SK-N-SH (cell line): Measurements from ENCODE around the gene GLRB. TPM values are rescaled to one million over a fixed set of nuclear protein-coding genes. Genes with fewer than 3 reads are reported as not detected.

Source experiments
- CTCF ChIA-PET: fragments of 300-600, 350-600 bp; formaldehyde crosslinking; extraction: SDS; loops from one replicate; lab custom pipeline; 2021; lab: Yijun Ruan, JAX
- POLR2A ChIA-PET: fragments of 350-600 bp; sonication (Branson Sonifier 250); formaldehyde crosslinking; extraction: SDS; loops from one replicate; lab custom pipeline; 2020; ENCODE audit warnings: antibody characterized with exemption, inconsistent platforms; lab: Yijun Ruan, JAX
- DNase-seq: peaks from one replicate; pipeline ENCODE4 v3.0.0; 2012
- H2AFZ ChIP-seq: fragments of 200-600 bp; sonication (generic); 2 replicates; pipeline ENCODE4 v1.8.1; 2016; ENCODE audit warnings: antibody characterized with exemption, mild to moderate bottlenecking, low read depth
- H3F3A ChIP-seq: fragments of 200-600 bp; sonication (generic); replicated peaks from 2 replicates; pipeline ENCODE3; 2016; ENCODE audit warnings: antibody characterized with exemption, mild to moderate bottlenecking; ENCODE audit not compliant: insufficient read depth
- H3K27ac ChIP-seq, 2 experiments: fragments of 200-500 bp in 1 of 2; fragments of 200-600 bp in 1 of 2; sonication (Bioruptor generic) in 1 of 2; sonication (generic), shearing (Covaris generic) in 1 of 2; 2 replicates each; pipeline versions ENCODE4 v1.5.1 to v1.6.1; 2014 to 2016; ENCODE audit warnings: low read depth in 2 of 2, inconsistent platforms in 1 of 2, low read length in 1 of 2, mild to moderate bottlenecking in 1 of 2, mixed read lengths in 1 of 2
- H3K27me3 ChIP-seq: fragments of 200-600 bp; sonication (generic), shearing (Covaris generic); 2 replicates; pipeline ENCODE4 v1.6.1; 2016; ENCODE audit warnings: mixed run types; ENCODE audit not compliant: insufficient read depth
- H3K36me3 ChIP-seq, 2 experiments: fragments of 200-500 bp in 1 of 2; fragments of 200-600 bp in 1 of 2; sonication (Bioruptor generic) in 1 of 2; sonication (generic) in 1 of 2; replicated peaks in 1 of 2; 2 replicates each; pipeline versions ENCODE3 to v1.5.1; 2014 to 2016; ENCODE audit warnings: low read length in 1 of 2, mild to moderate bottlenecking in 1 of 2; ENCODE audit not compliant: insufficient read depth in 2 of 2, control insufficient read depth in 1 of 2
- H3K4me1 ChIP-seq, 2 experiments: fragments of 200-500 bp in 1 of 2; fragments of 200-600 bp in 1 of 2; sonication (Bioruptor generic) in 1 of 2; sonication (generic), shearing (Covaris generic) in 1 of 2; 2 replicates each; pipeline versions ENCODE4 v1.5.1 to v1.6.1; 2014 to 2016; ENCODE audit warnings: low read depth in 1 of 2, low read length in 1 of 2, mixed run types in 1 of 2; ENCODE audit not compliant: insufficient read depth in 2 of 2, control insufficient read depth in 1 of 2
- H3K4me2 ChIP-seq: fragments of 200-600 bp; sonication (generic), shearing (Covaris generic); 2 replicates; pipeline ENCODE4 v1.6.1; 2017; ENCODE audit warnings: mixed run types
- H3K4me3 ChIP-seq, 2 experiments: fragments of 200-500 bp in 1 of 2; fragments of 200-600 bp in 1 of 2; sonication (Bioruptor generic) in 1 of 2; sonication (generic), shearing (Covaris generic) in 1 of 2; 2 replicates each; pipeline versions ENCODE4 v1.5.1 to v1.8.1; 2014 to 2016; ENCODE audit warnings: low read depth in 2 of 2, inconsistent platforms in 1 of 2, low read length in 1 of 2, mild to moderate bottlenecking in 1 of 2, mixed read lengths in 1 of 2, moderate library complexity in 1 of 2
- H3K79me2 ChIP-seq: fragments of 200-600 bp; sonication (generic); 2 replicates; pipeline ENCODE4 v1.8.1; 2017; ENCODE audit warnings: mild to moderate bottlenecking; ENCODE audit not compliant: insufficient read depth
- H3K9ac ChIP-seq: fragments of 200-600 bp; sonication (generic); 2 replicates; pipeline ENCODE4 v1.6.1; 2017; ENCODE audit warnings: mixed run types
- H3K9me2 ChIP-seq: fragments of 200-600 bp; sonication (generic); 2 replicates; pipeline ENCODE4 v1.6.1; 2017; ENCODE audit warnings: mixed run types
- H3K9me3 ChIP-seq: fragments of 200-600 bp; sonication (generic); 2 replicates; pipeline ENCODE4 v1.6.1; 2017; ENCODE audit warnings: mixed run types, mild to moderate bottlenecking, moderate library complexity
- H4K20me1 ChIP-seq: fragments of 200-600 bp; sonication (generic); 2 replicates; pipeline ENCODE4 v1.6.1; 2017; ENCODE audit warnings: mild to moderate bottlenecking, mixed run types; ENCODE audit not compliant: insufficient read depth
- ELF1 ChIP-seq: IDR thresholded peaks from 2 replicates; pipeline ENCODE4 v1.4.0; 2012
- FOXJ3 ChIP-seq: sonication (generic); formaldehyde crosslinking; IDR thresholded peaks from 2 replicates; pipeline ENCODE4 v1.5.1; 2020; ENCODE audit warnings: mild to moderate bottlenecking, missing genetic modification reagents
- JUND ChIP-seq: IDR thresholded peaks from 2 replicates; pipeline ENCODE4 v1.4.0; 2012
- MEF2A ChIP-seq: IDR thresholded peaks from 2 replicates; pipeline ENCODE4 v1.4.0; 2012; ENCODE audit warnings: low read depth, borderline replicate concordance
- NRF1 ChIP-seq: IDR thresholded peaks from 2 replicates; pipeline ENCODE4 v1.6.1; 2012; ENCODE audit warnings: low read depth, mild to moderate bottlenecking, low read length
- RAD21 ChIP-seq: IDR thresholded peaks from 2 replicates; pipeline ENCODE4 v1.6.1; 2012; ENCODE audit warnings: mild to moderate bottlenecking, low read length
- RCOR1 ChIP-seq: fragments of 150-350 bp; IDR thresholded peaks from 2 replicates; pipeline ENCODE4 v1.6.1; 2017; ENCODE audit warnings: antibody characterized with exemption, low read length
- RXRA ChIP-seq: IDR thresholded peaks from 2 replicates; pipeline ENCODE4 v1.4.0; 2012; ENCODE audit warnings: low read depth, mild to moderate bottlenecking, borderline replicate concordance
- SIN3A ChIP-seq: IDR thresholded peaks from 2 replicates; pipeline ENCODE4 v1.6.1; 2012; ENCODE audit warnings: low read depth, mild to moderate bottlenecking, low read length, moderate library complexity, borderline replicate concordance
- TCF12 ChIP-seq: IDR thresholded peaks from 2 replicates; pipeline ENCODE4 v1.4.0; 2012
- TEAD4 ChIP-seq: IDR thresholded peaks from 2 replicates; pipeline ENCODE4 v1.4.0; 2012; ENCODE audit warnings: mild to moderate bottlenecking, borderline replicate concordance; ENCODE audit not compliant: insufficient read depth
- YY1 ChIP-seq: IDR thresholded peaks from 2 replicates; pipeline ENCODE4 v1.4.0; 2012; ENCODE audit warnings: low read depth, mild to moderate bottlenecking
- WGBS: methylation state at CpG from one replicate; pipeline ENCODE4 v1.1.6; 2017; ENCODE audit warnings: low lambda C conversion rate; 5-methylcytosine and 5-hydroxymethylcytosine counted together
- polyA plus RNA-seq, 3 experiments: library from polyadenylated mRNA; depleted of rRNA; stranded (reverse); fragments of >200 nt; gene quantifications; 2 replicates each; pipeline ENCODE4 v1.2.3, GENCODE V29; 2012
- TF ChIP-seq, protein P1 (sequence below): IDR thresholded peaks from 2 replicates; pipeline ENCODE4 v1.6.1; 2012; ENCODE audit warnings: mild to moderate bottlenecking, low read depth, low read length, moderate library complexity
- TF ChIP-seq, protein P2 (sequence below): fragments of 150-350 bp; IDR thresholded peaks from 2 replicates; pipeline ENCODE4 v1.6.1; 2017; ENCODE audit warnings: antibody characterized with exemption, low read length, low read depth, borderline replicate concordance
- TF ChIP-seq, protein P3 (sequence below): IDR thresholded peaks from 2 replicates; pipeline ENCODE4 v1.4.0; 2012; ENCODE audit warnings: low read depth
- TF ChIP-seq, protein P4 (sequence below): IDR thresholded peaks from 2 replicates; pipeline ENCODE4 v1.4.0; 2012; ENCODE audit warnings: low read depth, borderline replicate concordance
- TF ChIP-seq, protein P5 (sequence below): fragments of 200-600 bp; sonication (generic); IDR thresholded peaks from 2 replicates; pipeline ENCODE4 v1.6.1; 2017; ENCODE audit warnings: antibody characterized with exemption, mild to moderate bottlenecking, moderate library complexity

GLRB gene
- polyA plus RNA-seq, 1 of the 3 experiments (the other 2 are of a cell fraction) = 7.6 TPM

DNA sequence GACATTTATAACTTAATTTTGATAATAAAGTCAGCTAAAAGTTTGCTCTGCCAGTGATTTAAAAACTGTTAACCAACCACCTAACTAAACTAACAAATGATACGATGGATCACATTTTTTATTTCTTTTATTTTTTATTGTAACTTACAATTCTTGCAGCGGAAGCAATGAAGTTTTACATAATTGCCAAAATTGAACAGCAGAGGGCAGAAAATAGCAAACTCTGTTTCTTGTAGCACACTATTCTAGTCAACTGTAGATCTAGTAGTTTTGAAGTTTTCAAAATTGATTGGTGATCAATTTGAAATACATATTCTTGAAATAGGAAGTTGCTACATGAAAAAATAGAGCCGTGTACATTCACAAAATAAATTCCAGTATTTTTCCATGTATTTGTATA, 141.8 kb downstream of the GLRB start (continued):
- TF ChIP-seq, protein P1, sequence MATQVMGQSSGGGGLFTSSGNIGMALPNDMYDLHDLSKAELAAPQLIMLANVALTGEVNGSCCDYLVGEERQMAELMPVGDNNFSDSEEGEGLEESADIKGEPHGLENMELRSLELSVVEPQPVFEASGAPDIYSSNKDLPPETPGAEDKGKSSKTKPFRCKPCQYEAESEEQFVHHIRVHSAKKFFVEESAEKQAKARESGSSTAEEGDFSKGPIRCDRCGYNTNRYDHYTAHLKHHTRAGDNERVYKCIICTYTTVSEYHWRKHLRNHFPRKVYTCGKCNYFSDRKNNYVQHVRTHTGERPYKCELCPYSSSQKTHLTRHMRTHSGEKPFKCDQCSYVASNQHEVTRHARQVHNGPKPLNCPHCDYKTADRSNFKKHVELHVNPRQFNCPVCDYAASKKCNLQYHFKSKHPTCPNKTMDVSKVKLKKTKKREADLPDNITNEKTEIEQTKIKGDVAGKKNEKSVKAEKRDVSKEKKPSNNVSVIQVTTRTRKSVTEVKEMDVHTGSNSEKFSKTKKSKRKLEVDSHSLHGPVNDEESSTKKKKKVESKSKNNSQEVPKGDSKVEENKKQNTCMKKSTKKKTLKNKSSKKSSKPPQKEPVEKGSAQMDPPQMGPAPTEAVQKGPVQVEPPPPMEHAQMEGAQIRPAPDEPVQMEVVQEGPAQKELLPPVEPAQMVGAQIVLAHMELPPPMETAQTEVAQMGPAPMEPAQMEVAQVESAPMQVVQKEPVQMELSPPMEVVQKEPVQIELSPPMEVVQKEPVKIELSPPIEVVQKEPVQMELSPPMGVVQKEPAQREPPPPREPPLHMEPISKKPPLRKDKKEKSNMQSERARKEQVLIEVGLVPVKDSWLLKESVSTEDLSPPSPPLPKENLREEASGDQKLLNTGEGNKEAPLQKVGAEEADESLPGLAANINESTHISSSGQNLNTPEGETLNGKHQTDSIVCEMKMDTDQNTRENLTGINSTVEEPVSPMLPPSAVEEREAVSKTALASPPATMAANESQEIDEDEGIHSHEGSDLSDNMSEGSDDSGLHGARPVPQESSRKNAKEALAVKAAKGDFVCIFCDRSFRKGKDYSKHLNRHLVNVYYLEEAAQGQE = no peak
- TF ChIP-seq TCF12 = no peak

DNA sequence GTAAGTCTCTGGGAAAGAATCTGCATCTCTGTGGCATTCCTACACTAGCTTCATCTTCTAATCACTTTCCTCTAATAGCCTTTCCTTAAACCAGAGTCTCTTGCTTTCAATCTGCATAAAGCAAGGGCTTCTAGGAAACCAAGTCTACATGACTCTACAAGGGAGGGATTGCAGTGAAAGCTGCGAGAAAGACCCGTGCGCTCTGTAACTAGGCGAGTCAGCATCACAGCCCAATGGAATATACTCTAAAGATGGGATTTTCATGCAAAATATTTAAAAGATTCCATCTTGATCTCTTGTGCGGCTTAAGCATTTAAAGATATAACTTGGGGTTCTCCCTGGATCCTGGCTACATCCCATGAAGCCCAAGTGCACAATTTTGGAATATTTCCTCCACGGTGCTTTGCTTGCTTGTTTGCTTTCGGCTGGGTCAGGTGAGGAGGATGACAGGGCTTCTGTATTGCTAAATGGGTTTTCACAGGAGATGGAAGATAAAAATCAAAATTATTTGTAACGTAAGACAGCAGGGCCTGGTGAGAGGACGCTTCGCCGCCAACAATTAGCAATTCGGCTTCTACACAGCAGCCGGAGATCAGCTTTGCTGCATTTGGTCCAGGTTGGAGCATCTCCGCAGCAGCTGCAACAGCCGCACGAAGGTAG, 143.9 kb downstream of the GLRB start:
- no peak overlapping the region for H2AFZ ChIP-seq
- CTCF ChIA-PET = interaction anchor here (0.5 to 9.6 kb wide), 11 partner anchors 11 to 1406 kb away, joined by 3 to 93 read pairs (median 3); no protein-coding TSS in a partner anchor
- TF ChIP-seq, protein P2, sequence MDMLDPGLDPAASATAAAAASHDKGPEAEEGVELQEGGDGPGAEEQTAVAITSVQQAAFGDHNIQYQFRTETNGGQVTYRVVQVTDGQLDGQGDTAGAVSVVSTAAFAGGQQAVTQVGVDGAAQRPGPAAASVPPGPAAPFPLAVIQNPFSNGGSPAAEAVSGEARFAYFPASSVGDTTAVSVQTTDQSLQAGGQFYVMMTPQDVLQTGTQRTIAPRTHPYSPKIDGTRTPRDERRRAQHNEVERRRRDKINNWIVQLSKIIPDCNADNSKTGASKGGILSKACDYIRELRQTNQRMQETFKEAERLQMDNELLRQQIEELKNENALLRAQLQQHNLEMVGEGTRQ = no peak
- TF ChIP-seq FOXJ3 (no peak; the same call in 1 of the 2 replicates), RXRA (no peak), RAD21 (no peak), TCF12 (no peak), MEF2A (no peak), JUND (no peak), ELF1 (no peak), YY1 (no peak), TEAD4 (no peak), SIN3A (no peak), NRF1 (no peak), RCOR1 (no peak; the same call in 1 of the 2 replicates)
- TF ChIP-seq, protein P3, sequence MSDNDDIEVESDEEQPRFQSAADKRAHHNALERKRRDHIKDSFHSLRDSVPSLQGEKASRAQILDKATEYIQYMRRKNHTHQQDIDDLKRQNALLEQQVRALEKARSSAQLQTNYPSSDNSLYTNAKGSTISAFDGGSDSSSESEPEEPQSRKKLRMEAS = no peak
- TF ChIP-seq, protein P4, sequence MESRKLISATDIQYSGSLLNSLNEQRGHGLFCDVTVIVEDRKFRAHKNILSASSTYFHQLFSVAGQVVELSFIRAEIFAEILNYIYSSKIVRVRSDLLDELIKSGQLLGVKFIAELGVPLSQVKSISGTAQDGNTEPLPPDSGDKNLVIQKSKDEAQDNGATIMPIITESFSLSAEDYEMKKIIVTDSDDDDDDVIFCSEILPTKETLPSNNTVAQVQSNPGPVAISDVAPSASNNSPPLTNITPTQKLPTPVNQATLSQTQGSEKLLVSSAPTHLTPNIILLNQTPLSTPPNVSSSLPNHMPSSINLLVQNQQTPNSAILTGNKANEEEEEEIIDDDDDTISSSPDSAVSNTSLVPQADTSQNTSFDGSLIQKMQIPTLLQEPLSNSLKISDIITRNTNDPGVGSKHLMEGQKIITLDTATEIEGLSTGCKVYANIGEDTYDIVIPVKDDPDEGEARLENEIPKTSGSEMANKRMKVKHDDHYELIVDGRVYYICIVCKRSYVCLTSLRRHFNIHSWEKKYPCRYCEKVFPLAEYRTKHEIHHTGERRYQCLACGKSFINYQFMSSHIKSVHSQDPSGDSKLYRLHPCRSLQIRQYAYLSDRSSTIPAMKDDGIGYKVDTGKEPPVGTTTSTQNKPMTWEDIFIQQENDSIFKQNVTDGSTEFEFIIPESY = no peak
- TF ChIP-seq, protein P5, sequence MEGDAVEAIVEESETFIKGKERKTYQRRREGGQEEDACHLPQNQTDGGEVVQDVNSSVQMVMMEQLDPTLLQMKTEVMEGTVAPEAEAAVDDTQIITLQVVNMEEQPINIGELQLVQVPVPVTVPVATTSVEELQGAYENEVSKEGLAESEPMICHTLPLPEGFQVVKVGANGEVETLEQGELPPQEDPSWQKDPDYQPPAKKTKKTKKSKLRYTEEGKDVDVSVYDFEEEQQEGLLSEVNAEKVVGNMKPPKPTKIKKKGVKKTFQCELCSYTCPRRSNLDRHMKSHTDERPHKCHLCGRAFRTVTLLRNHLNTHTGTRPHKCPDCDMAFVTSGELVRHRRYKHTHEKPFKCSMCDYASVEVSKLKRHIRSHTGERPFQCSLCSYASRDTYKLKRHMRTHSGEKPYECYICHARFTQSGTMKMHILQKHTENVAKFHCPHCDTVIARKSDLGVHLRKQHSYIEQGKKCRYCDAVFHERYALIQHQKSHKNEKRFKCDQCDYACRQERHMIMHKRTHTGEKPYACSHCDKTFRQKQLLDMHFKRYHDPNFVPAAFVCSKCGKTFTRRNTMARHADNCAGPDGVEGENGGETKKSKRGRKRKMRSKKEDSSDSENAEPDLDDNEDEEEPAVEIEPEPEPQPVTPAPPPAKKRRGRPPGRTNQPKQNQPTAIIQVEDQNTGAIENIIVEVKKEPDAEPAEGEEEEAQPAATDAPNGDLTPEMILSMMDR = no peak
- TF ChIP-seq, all 33 proteins: peak for 0
- peaks cover 5% of the 10 kb centered on the region for H3F3A ChIP-seq
- peak overlapping the region; percentile 70 for H3K4me2 ChIP-seq
- peaks cover 0 to 8% of the 10 kb centered on the region in 2 experiments; a peak in 2 of 4 replicates for H3K4me1 ChIP-seq
- peak overlapping the region in 1 of 2 experiments; percentile 67; a peak in 2 of 4 replicates for H3K27ac ChIP-seq
- H3K9ac ChIP-seq = no peak overlapping the region
- no peaks in the 10 kb centered on the region for H4K20me1 ChIP-seq
- peaks cover 28% of the 10 kb centered on the region for H3K27me3 ChIP-seq
- no peaks in the 10 kb centered on the region for H3K9me3 ChIP-seq
- WGBS = 18% methylated on average over 11 of the region's 16 CpGs
- no peaks in the 10 kb centered on the region for H3K79me2 ChIP-seq
- no peaks in the 10 kb centered on the region for H3K9me2 ChIP-seq
- no peaks in the 10 kb centered on the region for H3K36me3 ChIP-seq
- peak; percentile 24 for DNase-seq
- POLR2A ChIA-PET = interaction anchor here (1.1 kb wide), 1 partner anchor 1266 kb away, joined by 3 read pairs; the partner anchor contains the start of gene CTSO
- H3K4me3 ChIP-seq = peak overlapping the region; percentile 57 to 59
